ENCODE measurements around the gene KAT2A. TPM values are rescaled to one million over a fixed set of nuclear protein-coding genes. Genes with fewer than 3 reads are reported as not detected.

Gene KAT2A
- total and polyA plus RNA-seq, 7 experiments from 2014 or later: 6.6 to 71.1 (median 48.6) TPM

GRCh38 chr17:42163696-42164407 lies 42.7 kb upstream of the KAT2A start:
- Histone ChIP-seq H3K27ac (ENCODE audit: low read depth, low read length) (no peak overlapping the region), H3K4me1 (ENCODE audit: control insufficient read depth in 2 of 2, insufficient read depth in 2 of 2, low read length in 2 of 2) (no peaks in the 10 kb centered on the region), H3K27me3 (ENCODE audit: control insufficient read depth in 2 of 2, insufficient read depth in 2 of 2, low read length in 2 of 2) (no peaks in the 10 kb centered on the region), H3K36me3 (ENCODE audit: control insufficient read depth in 2 of 3, insufficient read depth in 3 of 3, low read length in 3 of 3) (no peaks in the 10 kb centered on the region), H3K9me3 (ENCODE audit: control insufficient read depth in 2 of 3, low read length in 3 of 3) (no peaks in the 10 kb centered on the region), H3K4me3 (ENCODE audit: low read length) (no peak overlapping the region)
- intact Hi-C loops (cut with micrococcal nuclease): no loop called here
- H3K9me3 Mint-ChIP-seq: peaks cover 0 to 4% (median 0%) of the 10 kb centered on the region in 11 donors
- H3K27ac Mint-ChIP-seq: no peak overlapping the region
- no peak for DNase-seq
- no peaks in the 10 kb centered on the region for H3K27me3 Mint-ChIP-seq
- H3K36me3 Mint-ChIP-seq: no peaks in the 10 kb centered on the region
- CTCF ChIA-PET: interaction anchor here (0.6 to 1.5 kb wide), 2 partner anchors 58 to 91 kb away, joined by 5 to 6 read pairs; no protein-coding TSS in a partner anchor
- ATAC-seq: no peak
- H3K4me1 Mint-ChIP-seq: peaks cover 0 to 8% (median 0%) of the 10 kb centered on the region in 7 donors
- no peak overlapping the region for H3K4me3 Mint-ChIP-seq
- POLR2A ChIA-PET: interaction anchor here (0.6 kb wide), 1 partner anchor 596 kb away, joined by 3 read pairs; no protein-coding TSS in a partner anchor

- peak in 2 of 9 donors; percentile 25 to 68 for DNase-seq
- ATAC-seq: no peak
- no peak overlapping the region for H3K4me3 Mint-ChIP-seq
- no peaks in the 10 kb centered on the region for H3K4me1 ChIP-seq (ENCODE audit: control insufficient read depth in 2 of 2, insufficient read depth in 2 of 2, low read length in 2 of 2)
- H3K9me3 ChIP-seq (ENCODE audit: control insufficient read depth in 2 of 3, low read length in 3 of 3): no peaks in the 10 kb centered on the region
- no peak overlapping the region for H3K4me3 ChIP-seq (ENCODE audit: low read length)
- H3K27ac ChIP-seq (ENCODE audit: low read depth, low read length): no peak overlapping the region
- no peaks in the 10 kb centered on the region for H3K27me3 Mint-ChIP-seq
- no peak overlapping the region for H3K27ac Mint-ChIP-seq
- H3K36me3 ChIP-seq (ENCODE audit: control insufficient read depth in 2 of 3, insufficient read depth in 3 of 3, low read length in 3 of 3): no peaks in the 10 kb centered on the region
- ChIA-PET POLR2A (interaction anchor here (0.6 kb wide), 1 partner anchor 597 kb away, joined by 3 read pairs; no protein-coding TSS in a partner anchor), CTCF (interaction anchor here (0.6 to 1.5 kb wide), 3 partner anchors 45 to 91 kb away, joined by 3 to 6 read pairs (median 5); no protein-coding TSS in a partner anchor)
- intact Hi-C loops (cut with micrococcal nuclease): no loop called here
- no peaks in the 10 kb centered on the region for H3K36me3 Mint-ChIP-seq
- H3K27me3 ChIP-seq (ENCODE audit: control insufficient read depth in 2 of 2, insufficient read depth in 2 of 2, low read length in 2 of 2): no peaks in the 10 kb centered on the region
- peaks cover 0 to 4% (median 0%) of the 10 kb centered on the region in 11 donors for H3K9me3 Mint-ChIP-seq
- peaks cover 0 to 8% (median 0%) of the 10 kb centered on the region in 7 donors for H3K4me1 Mint-ChIP-seq
Measured at GRCh38 chr17:42163113-42163512, 41.9 kb upstream of the KAT2A start.

- no peak for ATAC-seq
- Histone ChIP-seq H3K36me3 (ENCODE audit: control insufficient read depth in 2 of 3, insufficient read depth in 3 of 3, low read length in 3 of 3) (no peaks in the 10 kb centered on the region), H3K4me3 (ENCODE audit: low read length) (no peak overlapping the region), H3K27ac (ENCODE audit: low read depth, low read length) (no peak overlapping the region), H3K4me1 (ENCODE audit: control insufficient read depth in 2 of 2, insufficient read depth in 2 of 2, low read length in 2 of 2) (peaks cover 0 to 2% of the 10 kb centered on the region in 2 donors), H3K9me3 (ENCODE audit: control insufficient read depth in 2 of 3, low read length in 3 of 3) (no peaks in the 10 kb centered on the region), H3K27me3 (ENCODE audit: control insufficient read depth in 2 of 2, insufficient read depth in 2 of 2, low read length in 2 of 2) (no peaks in the 10 kb centered on the region)
- intact Hi-C loops (cut with micrococcal nuclease): no loop called here
- H3K27me3 Mint-ChIP-seq: no peaks in the 10 kb centered on the region
- peaks cover 0 to 8% (median 4%) of the 10 kb centered on the region in 7 donors for H3K4me1 Mint-ChIP-seq
- DNase-seq: no peak
- ChIA-PET CTCF (no interaction called here), POLR2A (no interaction called here)
- H3K4me3 Mint-ChIP-seq: no peak overlapping the region
- no peaks in the 10 kb centered on the region for H3K36me3 Mint-ChIP-seq
- H3K27ac Mint-ChIP-seq: no peak overlapping the region
- peaks cover 0 to 4% (median 0%) of the 10 kb centered on the region in 11 donors for H3K9me3 Mint-ChIP-seq
Measured at GRCh38 chr17:42160531-42160910, 39.4 kb upstream of the KAT2A start.

- Histone ChIP-seq H3K27me3 (ENCODE audit: control insufficient read depth in 2 of 2, insufficient read depth in 2 of 2, low read length in 2 of 2) (no peaks in the 10 kb centered on the region), H3K4me3 (ENCODE audit: low read length) (no peak overlapping the region), H3K36me3 (ENCODE audit: control insufficient read depth in 2 of 3, insufficient read depth in 3 of 3, low read length in 3 of 3) (no peaks in the 10 kb centered on the region), H3K27ac (ENCODE audit: low read depth, low read length) (no peak overlapping the region), H3K4me1 (ENCODE audit: control insufficient read depth in 2 of 2, insufficient read depth in 2 of 2, low read length in 2 of 2) (peaks cover 0 to 5% of the 10 kb centered on the region in 2 donors), H3K9me3 (ENCODE audit: control insufficient read depth in 2 of 3, low read length in 3 of 3) (no peaks in the 10 kb centered on the region)
- Mint-ChIP-seq H3K9me3 (peaks cover 0 to 4% (median 0%) of the 10 kb centered on the region in 11 donors), H3K4me3 (no peak overlapping the region), H3K27ac (no peak overlapping the region), H3K27me3 (no peaks in the 10 kb centered on the region), H3K4me1 (peaks cover 0 to 8% (median 5%) of the 10 kb centered on the region in 7 donors), H3K36me3 (no peaks in the 10 kb centered on the region)
- ChIA-PET CTCF (no interaction called here), POLR2A (no interaction called here)
- intact Hi-C loops (cut with micrococcal nuclease): no loop called here
- ATAC-seq (no peak), DNase-seq (no peak)
Measured at GRCh38 chr17:42159796-42160530, 38.8 kb upstream of the KAT2A start.

- Histone ChIP-seq H3K27me3 (ENCODE audit: control insufficient read depth in 2 of 2, insufficient read depth in 2 of 2, low read length in 2 of 2) (no peaks in the 10 kb centered on the region), H3K9me3 (ENCODE audit: control insufficient read depth in 2 of 3, low read length in 3 of 3) (no peaks in the 10 kb centered on the region), H3K36me3 (ENCODE audit: control insufficient read depth in 2 of 3, insufficient read depth in 3 of 3, low read length in 3 of 3) (peaks cover 0 to 15% (median 0%) of the 10 kb centered on the region in 3 experiments), H3K4me3 (ENCODE audit: low read length) (peak overlapping the region; percentile 59), H3K4me1 (ENCODE audit: control insufficient read depth in 2 of 2, insufficient read depth in 2 of 2, low read length in 2 of 2) (peaks cover 10 to 16% of the 10 kb centered on the region in 2 donors), H3K27ac (ENCODE audit: low read depth, low read length) (no peak overlapping the region)
- POLR2A ChIA-PET: interaction anchor here (0.7 to 1.6 kb wide), 4 partner anchors 28 to 219 kb away, joined by 3 to 7 read pairs (median 6); no protein-coding TSS in a partner anchor
- ATAC-seq (no peak), DNase-seq (no peak)
- peak overlapping the region; percentile 80 to 97 (median 93) for H3K4me3 Mint-ChIP-seq
- intact Hi-C loops (cut with micrococcal nuclease): loop anchor here (1.0 to 2.0 kb wide), 16 partner anchors 26 to 290 kb away; partner anchors contain the start of genes CNP (in 2 of the 2), DHX58 (in 2 of the 2), GHDC (in 2 of the 2) and KAT2A (in 2 of the 2)
- no peaks in the 10 kb centered on the region for H3K27me3 Mint-ChIP-seq
- H3K36me3 Mint-ChIP-seq: peaks cover 0 to 3% (median 0%) of the 10 kb centered on the region in 5 donors
- peaks cover 21 to 42% (median 36%) of the 10 kb centered on the region in 7 donors for H3K4me1 Mint-ChIP-seq
- H3K27ac Mint-ChIP-seq: peak overlapping the region in 8 of 9 donors; percentile 60 to 96 (median 78)
- H3K9me3 Mint-ChIP-seq: peaks cover 0 to 4% (median 0%) of the 10 kb centered on the region in 11 donors
- CTCF ChIA-PET: interaction anchor here (0.6 to 0.7 kb wide), 2 partner anchors 43 to 167 kb away, joined by 3 to 4 read pairs; partner anchors contain the start of gene DHX58
Measured at GRCh38 chr17:42155614-42156045, 34.5 kb upstream of the KAT2A start.
